ENCODE results near the gene PCSK6. TPM values are rescaled to one million over a fixed set of nuclear protein-coding genes. Genes with fewer than 3 reads are reported as not detected.
"Not testable (repeated sequence)": the region's sequence is repeated elsewhere in the genome, so short reads cannot be mapped to it uniquely, and the experiment has no call there.

PCSK6 gene
- total RNA-seq, 1 donor from 2014 or later: 34.7 TPM

- no peak for ATAC-seq (ENCODE audit: poor library complexity)
- DNase-seq: no peak
- intact Hi-C loops (cut with DNase I): no loop called here
Measured at GRCh38 chr15:101428758-101429157, 60.7 kb downstream of the PCSK6 start.

GRCh38 chr15:101427606-101428487 is 61.7 kb downstream of the PCSK6 start:
- DNase-seq: no peak
- no peak for ATAC-seq (ENCODE audit: poor library complexity)
- intact Hi-C loops (cut with DNase I): no loop called here

GRCh38 chr15:101426761-101427333 is 62.7 kb downstream of the PCSK6 start:
- DNase-seq: no peak
- intact Hi-C loops (cut with DNase I): no loop called here

GRCh38 chr15:101425787-101426365 is 63.6 kb downstream of the PCSK6 start:
- intact Hi-C loops (cut with DNase I): no loop called here
- no peak for ATAC-seq (ENCODE audit: poor library complexity)
- no peak for DNase-seq

More at GRCh38 chr15:101426761-101427333, 62.7 kb downstream of the PCSK6 start:
- ATAC-seq (ENCODE audit: poor library complexity): no peak

GRCh38 chr15:101424984-101425383 is 64.5 kb downstream of the PCSK6 start:
- DNase-seq (no peak), ATAC-seq (ENCODE audit: poor library complexity) (no peak)
- intact Hi-C loops (cut with DNase I): no loop called here

GRCh38 chr15:101420232-101420631 is 69.3 kb downstream of the PCSK6 start:
- ATAC-seq (ENCODE audit: poor library complexity) (no peak), DNase-seq (no peak)
- intact Hi-C loops (cut with DNase I): no loop called here

GRCh38 chr15:101416475-101416874 is 73.0 kb downstream of the PCSK6 start:
- intact Hi-C loops (cut with DNase I); DNase-seq; ATAC-seq (ENCODE audit: poor library complexity): not testable (repeated sequence)

- DNase-seq (no peak), ATAC-seq (ENCODE audit: poor library complexity) (no peak)
- intact Hi-C loops (cut with DNase I): no loop called here
Measured at GRCh38 chr15:101413239-101413638, 76.3 kb downstream of the PCSK6 start.

GRCh38 chr15:101411581-101411980 is 77.9 kb downstream of the PCSK6 start:
- no peak for DNase-seq
- intact Hi-C loops (cut with DNase I): no loop called here
- ATAC-seq (ENCODE audit: poor library complexity): no peak

- intact Hi-C loops (cut with DNase I): no loop called here
- ATAC-seq (ENCODE audit: poor library complexity) (no peak), DNase-seq (no peak)
Measured at GRCh38 chr15:101411085-101411484, 78.4 kb downstream of the PCSK6 start.

- ATAC-seq (ENCODE audit: poor library complexity): peak; percentile 47
- DNase-seq: no peak
Measured at GRCh38 chr15:101410612-101411011, 78.9 kb downstream of the PCSK6 start.

GRCh38 chr15:101409621-101410020 is 79.9 kb downstream of the PCSK6 start:
- DNase-seq (no peak), ATAC-seq (ENCODE audit: poor library complexity) (no peak)
- intact Hi-C loops (cut with DNase I): no loop called here

More at GRCh38 chr15:101410612-101411011, 78.9 kb downstream of the PCSK6 start:
- intact Hi-C loops (cut with DNase I): no loop called here

- DNase-seq: no peak
- ATAC-seq (ENCODE audit: poor library complexity): no peak
- intact Hi-C loops (cut with DNase I): no loop called here
Measured at GRCh38 chr15:101407966-101408775, 81.3 kb downstream of the PCSK6 start.

- no peak for ATAC-seq (ENCODE audit: poor library complexity)
- intact Hi-C loops (cut with DNase I): no loop called here
- DNase-seq: no peak
Measured at GRCh38 chr15:101407439-101407838, 82.1 kb downstream of the PCSK6 start.

GRCh38 chr15:101406526-101407195 is 82.8 kb downstream of the PCSK6 start:
- ATAC-seq (ENCODE audit: poor library complexity) (peak; percentile 9), DNase-seq (no peak)
- intact Hi-C loops (cut with DNase I): no loop called here

GRCh38 chr15:101406036-101406435 is 83.5 kb downstream of the PCSK6 start:
- ATAC-seq (ENCODE audit: poor library complexity): no peak
- DNase-seq: no peak
- intact Hi-C loops (cut with DNase I): no loop called here

GRCh38 chr15:101404245-101404644 is 85.3 kb downstream of the PCSK6 start:
- intact Hi-C loops (cut with DNase I): no loop called here
- ATAC-seq (ENCODE audit: poor library complexity) (no peak), DNase-seq (no peak)

- ATAC-seq (ENCODE audit: poor library complexity); DNase-seq; intact Hi-C loops (cut with DNase I): not testable (repeated sequence)
Measured at GRCh38 chr15:101402883-101403282, 86.6 kb downstream of the PCSK6 start.
